Thyroid gland (tissue), 4 donors: Measurements from ENCODE around the gene FRAS1.

ENCODE experiments used
- CTCF ChIP-seq, 6 experiments: fragments of 200-600 bp in 3 of 6; fragments of 450-650 bp in 3 of 6; sonication (generic) in 3 of 6; IDR thresholded peaks; one replicate each; pipeline ENCODE4 v1.5.1; 2016 to 2019; ENCODE audit warnings: antibody characterized with exemption in 6 of 6, mild to moderate bottlenecking in 2 of 6, inconsistent platforms in 1 of 6, moderate library complexity in 1 of 6
- POLR2A ChIP-seq, 2 donors: fragments of 450-650 bp; IDR thresholded peaks; one replicate each; pipeline ENCODE4 v1.6.1; 2017; ENCODE audit warnings: antibody characterized with exemption in 2 of 2, mild to moderate bottlenecking in 2 of 2, moderate library complexity in 1 of 2

GRCh38 chr4:78204176-78204575, 147.1 kb downstream of the FRAS1 start:
- no peak for TF ChIP-seq POLR2A (IDR thresholded peaks at IDR 0.05)
- no peak for TF ChIP-seq CTCF (IDR thresholded peaks at IDR 0.05)
